Memory B cell (primary cell): ENCODE measurements around the gene TNNT3.
A peak's percentile ranks its signal among the peaks of the same experiment; 100 is the strongest.

Experiments
- ATAC-seq: fragments of 150-1000 bp; cut with Tn5 transposase; 2 replicates; pipeline ENCODE4 v1.10.0; 2021; ENCODE audit warnings: low read depth, mild to moderate bottlenecking, moderate library complexity
- DNase-seq, 2 donors: peaks; one replicate each; pipeline ENCODE4 v3.0.0; 2022; ENCODE audit warnings: low spot score in 2 of 2
- H3K27ac Mint-ChIP-seq: one replicate; pipeline ENCODE4 v1.8.0; 2022; ENCODE audit warnings: mild to moderate bottlenecking, moderate library complexity, mixed read lengths
- H3K27me3 Mint-ChIP-seq: one replicate; pipeline ENCODE4 v1.8.0; 2022; ENCODE audit warnings: mixed read lengths
- H3K36me3 Mint-ChIP-seq: one replicate; pipeline ENCODE4 v1.8.0; 2022; ENCODE audit warnings: mild to moderate bottlenecking, mixed read lengths
- H3K4me1 Mint-ChIP-seq: one replicate; pipeline ENCODE4 v1.8.0; 2022; ENCODE audit warnings: mixed read lengths
- H3K4me3 Mint-ChIP-seq: one replicate; pipeline ENCODE4 v1.8.0; 2022; ENCODE audit warnings: mild to moderate bottlenecking, moderate library complexity, mixed read lengths
- H3K9me3 Mint-ChIP-seq: one replicate; pipeline ENCODE4 v1.8.0; 2022; ENCODE audit warnings: mixed read lengths

Gene TNNT3

GRCh38 chr11:1887451-1888346 lies 31.8 kb upstream of the TNNT3 start:
- Mint-ChIP-seq H3K36me3 (peaks cover 5% of the 10 kb centered on the region), H3K9me3 (peaks cover 3% of the 10 kb centered on the region), H3K27me3 (no peaks in the 10 kb centered on the region), H3K4me1 (peaks cover 7% of the 10 kb centered on the region), H3K27ac (no peak overlapping the region), H3K4me3 (no peak overlapping the region)
- ATAC-seq (no peak), DNase-seq (no peak)

- H3K4me1 Mint-ChIP-seq, result peaks cover 12% of the 10 kb centered on the region
- H3K9me3 Mint-ChIP-seq, result peaks cover 3% of the 10 kb centered on the region
- no peak overlapping the region for H3K27ac Mint-ChIP-seq
- ATAC-seq (no peak), DNase-seq (no peak)
- no peak overlapping the region for H3K4me3 Mint-ChIP-seq
- no peaks in the 10 kb centered on the region for H3K27me3 Mint-ChIP-seq
- H3K36me3 Mint-ChIP-seq, result peaks cover 5% of the 10 kb centered on the region
These were observed 31.2 kb upstream of the TNNT3 start for GRCh38 chr11:1888347-1888753.

- no peak for ATAC-seq
- H3K9me3 Mint-ChIP-seq, result peaks cover 7% of the 10 kb centered on the region
- H3K4me3 Mint-ChIP-seq, result no peak overlapping the region
- DNase-seq, result no peak
- peaks cover 17% of the 10 kb centered on the region for H3K4me1 Mint-ChIP-seq
- peak overlapping the region; percentile 8 for H3K27ac Mint-ChIP-seq
- H3K36me3 Mint-ChIP-seq, result peaks cover 7% of the 10 kb centered on the region
- no peaks in the 10 kb centered on the region for H3K27me3 Mint-ChIP-seq
These were observed 30.7 kb upstream of the TNNT3 start for GRCh38 chr11:1888811-1889210.

GRCh38 chr11:1889224-1889930 lies 30.1 kb upstream of the TNNT3 start:
- Mint-ChIP-seq H3K27ac (no peak overlapping the region), H3K27me3 (no peaks in the 10 kb centered on the region), H3K4me1 (peaks cover 18% of the 10 kb centered on the region), H3K4me3 (no peak overlapping the region), H3K36me3 (peaks cover 7% of the 10 kb centered on the region), H3K9me3 (peaks cover 7% of the 10 kb centered on the region)
- ATAC-seq, result peak; percentile 28
- no peak for DNase-seq

GRCh38 chr11:1889941-1890855 lies 29.3 kb upstream of the TNNT3 start:
- peak overlapping the region; percentile 7 for H3K27ac Mint-ChIP-seq
- no peak for DNase-seq
- no peaks in the 10 kb centered on the region for H3K27me3 Mint-ChIP-seq
- peaks cover 7% of the 10 kb centered on the region for H3K9me3 Mint-ChIP-seq
- H3K36me3 Mint-ChIP-seq, result peaks cover 7% of the 10 kb centered on the region
- peak; percentile 14 for ATAC-seq
- H3K4me3 Mint-ChIP-seq, result no peak overlapping the region
- peaks cover 18% of the 10 kb centered on the region for H3K4me1 Mint-ChIP-seq

GRCh38 chr11:1890856-1891830 lies 28.4 kb upstream of the TNNT3 start:
- peaks cover 18% of the 10 kb centered on the region for H3K4me1 Mint-ChIP-seq
- H3K9me3 Mint-ChIP-seq, result peaks cover 7% of the 10 kb centered on the region
- H3K4me3 Mint-ChIP-seq, result no peak overlapping the region
- no peaks in the 10 kb centered on the region for H3K27me3 Mint-ChIP-seq
- peak overlapping the region; percentile 26 for H3K27ac Mint-ChIP-seq
- DNase-seq, result no peak
- peaks cover 7% of the 10 kb centered on the region for H3K36me3 Mint-ChIP-seq
- peak; percentile 41 for ATAC-seq

GRCh38 chr11:1891831-1892115 lies 27.7 kb upstream of the TNNT3 start, which contains the start of gene PRR33:
Gene PRR33, minus strand, starts transcription at chr11:1891895. Its CDS starts 1,311 bp downstream, at chr11:1890584.
- no peaks in the 10 kb centered on the region for H3K27me3 Mint-ChIP-seq
- ATAC-seq (no peak), DNase-seq (no peak)
- H3K4me1 Mint-ChIP-seq, result peaks cover 18% of the 10 kb centered on the region
- H3K36me3 Mint-ChIP-seq, result peaks cover 7% of the 10 kb centered on the region
- H3K27ac Mint-ChIP-seq, result peak within 1 kb of the TSS; percentile 66
- peaks cover 7% of the 10 kb centered on the region for H3K9me3 Mint-ChIP-seq
- H3K4me3 Mint-ChIP-seq, result no peak within 1 kb of the TSS

- Mint-ChIP-seq H3K36me3 (peaks cover 7% of the 10 kb centered on the region), H3K27me3 (no peaks in the 10 kb centered on the region), H3K27ac (no peak overlapping the region), H3K9me3 (peaks cover 7% of the 10 kb centered on the region), H3K4me1 (peaks cover 21% of the 10 kb centered on the region), H3K4me3 (no peak overlapping the region)
- DNase-seq, result no peak
- no peak for ATAC-seq
These were observed 27.4 kb upstream of the TNNT3 start for GRCh38 chr11:1892116-1892515.

GRCh38 chr11:1892558-1892957 lies 26.9 kb upstream of the TNNT3 start:
- DNase-seq (no peak), ATAC-seq (no peak)
- Mint-ChIP-seq H3K4me1 (peaks cover 22% of the 10 kb centered on the region), H3K27me3 (no peaks in the 10 kb centered on the region), H3K9me3 (peaks cover 7% of the 10 kb centered on the region), H3K4me3 (no peak overlapping the region), H3K36me3 (peaks cover 7% of the 10 kb centered on the region), H3K27ac (peak overlapping the region; percentile 66)

- peaks cover 25% of the 10 kb centered on the region for H3K4me1 Mint-ChIP-seq
- DNase-seq (no peak), ATAC-seq (no peak)
- H3K27me3 Mint-ChIP-seq, result peaks cover 2% of the 10 kb centered on the region
- peak overlapping the region; percentile 21 for H3K4me3 Mint-ChIP-seq
- H3K9me3 Mint-ChIP-seq, result peaks cover 7% of the 10 kb centered on the region
- H3K36me3 Mint-ChIP-seq, result peaks cover 4% of the 10 kb centered on the region
- H3K27ac Mint-ChIP-seq, result peak overlapping the region; percentile 9
These were observed 25.7 kb upstream of the TNNT3 start for GRCh38 chr11:1893581-1894359.

- Mint-ChIP-seq H3K4me1 (peaks cover 23% of the 10 kb centered on the region), H3K36me3 (peaks cover 3% of the 10 kb centered on the region), H3K27me3 (peaks cover 2% of the 10 kb centered on the region), H3K4me3 (no peak overlapping the region), H3K9me3 (peaks cover 7% of the 10 kb centered on the region), H3K27ac (no peak overlapping the region)
- no peak for ATAC-seq
- no peak for DNase-seq
These were observed 24.7 kb upstream of the TNNT3 start for GRCh38 chr11:1894759-1895158.

GRCh38 chr11:1896468-1896867 lies 23.0 kb upstream of the TNNT3 start:
- ATAC-seq (no peak), DNase-seq (no peak)
- Mint-ChIP-seq H3K36me3 (peaks cover 3% of the 10 kb centered on the region), H3K4me1 (peaks cover 23% of the 10 kb centered on the region), H3K27ac (no peak overlapping the region), H3K4me3 (peak overlapping the region; percentile 86), H3K27me3 (peaks cover 2% of the 10 kb centered on the region), H3K9me3 (peaks cover 7% of the 10 kb centered on the region)
